ENCODE measurements around the gene FIGLA. TPM values are rescaled to one million over a fixed set of nuclear protein-coding genes. Genes with fewer than 3 reads are reported as not detected.

The FIGLA gene, protein sequence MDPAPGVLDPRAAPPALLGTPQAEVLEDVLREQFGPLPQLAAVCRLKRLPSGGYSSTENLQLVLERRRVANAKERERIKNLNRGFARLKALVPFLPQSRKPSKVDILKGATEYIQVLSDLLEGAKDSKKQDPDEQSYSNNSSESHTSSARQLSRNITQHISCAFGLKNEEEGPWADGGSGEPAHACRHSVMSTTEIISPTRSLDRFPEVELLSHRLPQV
- total RNA-seq (not detected), polyA plus RNA-seq (ENCODE audit: insufficient read length in 6 of 6) (not detected)
- long read RNA-seq, donor 1 = 0 reads
- long read RNA-seq, donor 2 = 0 reads
- long read RNA-seq, donor 3 = 0 reads
- long read RNA-seq, donor 4 = 0 reads
- long read RNA-seq, donor 5 = 0 reads
- long read RNA-seq, donor 6 = 0 reads
- long read RNA-seq, donor 7 = 0 reads
- long read RNA-seq, donor 8 = 0 reads
- long read RNA-seq, donor 9 = 0 reads
- long read RNA-seq, donor 10 = 0 reads
- long read RNA-seq, donor 11 = 0 reads
- long read RNA-seq, donor 12 = 0 reads

DNA sequence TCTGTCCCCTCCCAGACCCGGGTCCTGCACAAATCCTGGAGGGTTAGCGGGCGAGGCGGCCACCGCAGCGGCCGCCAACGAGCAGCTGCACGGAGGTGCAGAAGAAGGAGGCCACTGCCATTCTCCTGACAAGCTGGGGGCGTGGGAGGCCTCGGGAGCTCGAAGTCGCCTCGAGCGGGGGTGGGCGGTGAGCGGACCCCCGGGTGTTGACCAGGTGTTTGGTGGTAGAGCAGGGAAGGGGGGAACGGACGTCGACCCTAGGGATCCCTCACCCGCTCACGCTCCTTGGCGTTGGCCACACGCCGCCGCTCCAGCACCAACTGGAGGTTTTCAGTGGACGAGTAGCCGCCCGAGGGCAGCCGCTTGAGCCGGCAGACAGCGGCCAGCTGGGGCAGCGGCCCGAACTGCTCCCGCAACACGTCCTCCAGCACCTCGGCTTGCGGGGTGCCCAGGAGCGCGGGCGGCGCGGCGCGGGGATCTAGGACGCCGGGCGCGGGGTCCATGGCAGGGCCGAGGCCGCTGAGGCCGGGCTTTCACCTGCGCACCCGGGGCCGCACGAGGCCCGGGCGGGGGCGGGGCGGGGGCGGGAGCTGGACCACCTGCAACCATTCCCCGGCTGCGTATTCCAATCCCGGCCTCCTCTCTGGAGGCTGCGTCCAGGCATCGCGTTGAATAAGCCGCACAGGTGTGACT is at the start of gene FIGLA:
FIGLA (minus strand) TSS at position 508 of the 693 bp plus-strand sequence; CDS start at position 503, 5 bp downstream.
- intact Hi-C loops (cut with DNase I) = loop anchor here in 1 of 2 donors (10.0 kb wide), 1 partner anchor 155 kb away; no protein-coding TSS in a partner anchor

DNA sequence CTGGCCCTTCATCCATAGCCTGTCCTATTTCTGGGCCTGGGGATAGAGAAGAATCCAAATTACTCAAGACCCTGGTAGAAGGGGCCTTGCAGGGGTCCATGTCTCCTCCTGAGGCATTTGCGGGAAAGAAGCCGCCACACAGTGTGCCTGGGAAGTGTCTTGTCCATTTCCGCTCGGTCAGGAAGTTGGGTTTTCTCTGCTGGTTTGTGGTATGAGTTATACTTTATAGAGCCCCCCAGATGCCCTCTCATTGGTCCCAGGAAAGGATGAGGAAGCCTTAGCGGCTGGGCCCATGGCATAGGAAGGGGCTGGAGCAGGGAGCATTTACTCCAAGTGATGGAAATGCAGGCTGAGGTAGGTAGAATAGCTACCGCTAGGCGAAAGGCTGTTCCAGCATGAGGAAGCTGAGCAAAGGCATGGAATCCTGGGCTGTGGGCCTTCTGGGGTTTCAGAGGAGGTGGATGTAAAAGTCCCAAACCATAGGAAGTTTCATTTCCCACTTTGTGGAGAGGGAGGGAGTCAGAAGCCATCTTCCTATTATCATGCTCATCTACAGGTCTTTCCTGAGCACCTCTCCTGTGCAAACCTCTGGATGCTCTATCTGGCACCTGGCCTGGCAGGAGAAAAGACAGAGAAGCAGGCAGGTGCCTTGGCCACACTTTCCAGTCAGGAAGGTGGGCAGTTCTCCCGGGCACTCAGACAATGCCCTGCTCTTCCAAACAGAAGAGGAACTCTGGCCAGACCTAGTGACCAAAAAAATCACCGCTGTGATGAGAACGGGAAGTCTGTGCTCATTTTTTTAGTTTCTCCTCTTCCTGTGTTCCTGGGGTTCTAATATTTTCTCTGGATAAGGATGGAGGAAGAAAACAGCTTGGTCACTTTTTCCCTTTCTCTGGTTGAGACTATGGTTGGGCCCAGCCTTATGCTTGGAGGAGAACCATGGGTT is 47.8 kb upstream of the FIGLA start:
- no peak for ATAC-seq
- no peaks in the 10 kb centered on the region for H3K9me3 ChIP-seq
- H3K27me3 ChIP-seq = peaks cover 0 to 14% of the 10 kb centered on the region in 2 donors
- DNase-seq = no peak
- TF ChIP-seq, protein P1, sequence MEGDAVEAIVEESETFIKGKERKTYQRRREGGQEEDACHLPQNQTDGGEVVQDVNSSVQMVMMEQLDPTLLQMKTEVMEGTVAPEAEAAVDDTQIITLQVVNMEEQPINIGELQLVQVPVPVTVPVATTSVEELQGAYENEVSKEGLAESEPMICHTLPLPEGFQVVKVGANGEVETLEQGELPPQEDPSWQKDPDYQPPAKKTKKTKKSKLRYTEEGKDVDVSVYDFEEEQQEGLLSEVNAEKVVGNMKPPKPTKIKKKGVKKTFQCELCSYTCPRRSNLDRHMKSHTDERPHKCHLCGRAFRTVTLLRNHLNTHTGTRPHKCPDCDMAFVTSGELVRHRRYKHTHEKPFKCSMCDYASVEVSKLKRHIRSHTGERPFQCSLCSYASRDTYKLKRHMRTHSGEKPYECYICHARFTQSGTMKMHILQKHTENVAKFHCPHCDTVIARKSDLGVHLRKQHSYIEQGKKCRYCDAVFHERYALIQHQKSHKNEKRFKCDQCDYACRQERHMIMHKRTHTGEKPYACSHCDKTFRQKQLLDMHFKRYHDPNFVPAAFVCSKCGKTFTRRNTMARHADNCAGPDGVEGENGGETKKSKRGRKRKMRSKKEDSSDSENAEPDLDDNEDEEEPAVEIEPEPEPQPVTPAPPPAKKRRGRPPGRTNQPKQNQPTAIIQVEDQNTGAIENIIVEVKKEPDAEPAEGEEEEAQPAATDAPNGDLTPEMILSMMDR (IDR thresholded peaks at IDR 0.05) = no peak
- intact Hi-C loops (cut with DNase I) = no loop called here
- H3K4me3 ChIP-seq = no peak overlapping the region
- H3K27ac ChIP-seq = no peak overlapping the region
- H3K4me1 ChIP-seq = no peaks in the 10 kb centered on the region
- no peaks in the 10 kb centered on the region for H3K36me3 ChIP-seq

More for the DNA sequence above, at the start of gene FIGLA:
- Histone ChIP-seq H3K27me3 (peaks cover 47 to 68% of the 10 kb centered on the region in 2 donors), H3K4me1 (peaks cover 0 to 23% of the 10 kb centered on the region in 2 donors), H3K27ac (no peak within 1 kb of the TSS), H3K9me3 (no peaks in the 10 kb centered on the region), H3K4me3 (no peak within 1 kb of the TSS), H3K36me3 (no peaks in the 10 kb centered on the region)
- DNase-seq (peak in 1 of 4 donors; percentile 79), ATAC-seq (peak; percentile 31)
- TF ChIP-seq, protein P1 (IDR thresholded peaks at IDR 0.05) = no peak

DNA sequence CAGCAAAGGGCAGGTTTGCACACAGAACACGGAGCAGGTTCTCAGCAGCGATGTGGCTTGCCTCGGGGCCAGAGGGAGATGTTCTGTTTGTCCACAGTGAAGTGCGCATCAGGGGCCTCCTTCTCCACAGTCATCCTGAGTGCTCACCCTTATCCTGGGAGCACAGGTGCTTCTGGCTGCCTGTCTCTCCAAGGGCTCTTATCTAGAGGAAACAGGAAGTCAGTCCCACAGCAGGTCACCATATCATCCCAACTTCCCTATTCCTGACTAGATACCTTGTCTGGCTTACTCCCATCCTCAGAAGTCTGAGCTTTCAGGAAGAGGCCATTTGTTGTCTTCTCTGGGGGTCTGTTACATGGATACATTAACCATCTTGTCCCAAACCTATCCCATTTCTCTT is 45.2 kb upstream of the FIGLA start, which contains the start of gene CD207:
CD207 (minus strand) TSS at position 174 of the 400 bp plus-strand sequence; CDS start at position 134, 40 bp downstream.
- Histone ChIP-seq H3K36me3 (no peaks in the 10 kb centered on the region), H3K27ac (no peak within 1 kb of the TSS), H3K9me3 (no peaks in the 10 kb centered on the region), H3K27me3 (peaks cover 0 to 7% of the 10 kb centered on the region in 2 donors), H3K4me3 (no peak within 1 kb of the TSS), H3K4me1 (no peaks in the 10 kb centered on the region)
- no peak for DNase-seq
- TF ChIP-seq, protein P1 (IDR thresholded peaks at IDR 0.05) = no peak
- intact Hi-C loops (cut with DNase I) = no loop called here
- ATAC-seq = no peak

DNA sequence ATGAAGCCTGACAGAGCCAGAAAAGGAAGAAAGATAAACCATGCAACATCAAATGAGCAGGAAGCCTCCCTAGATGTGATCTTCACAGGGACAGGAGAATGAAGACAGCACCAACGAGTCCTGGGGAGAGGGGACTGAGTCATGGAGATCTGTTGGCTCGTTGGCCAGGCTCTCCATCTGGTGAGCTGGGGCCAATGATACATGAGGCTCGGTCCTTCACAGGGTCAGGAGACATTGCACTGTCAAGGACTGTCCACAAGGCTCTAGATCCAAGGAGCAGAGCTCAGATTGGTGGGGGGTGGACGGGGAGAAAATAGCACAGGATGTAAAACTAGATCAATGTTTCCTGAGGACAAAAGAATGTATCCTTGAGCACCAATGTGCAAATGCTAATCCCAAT is 44.4 kb upstream of the FIGLA start:
- H3K36me3 ChIP-seq = no peaks in the 10 kb centered on the region
- H3K9me3 ChIP-seq = no peaks in the 10 kb centered on the region
- intact Hi-C loops (cut with DNase I) = no loop called here
- ATAC-seq = no peak
- H3K4me3 ChIP-seq = no peak overlapping the region
- H3K27me3 ChIP-seq = peaks cover 0 to 7% of the 10 kb centered on the region in 2 donors
- TF ChIP-seq, protein P1 (IDR thresholded peaks at IDR 0.05) = no peak
- H3K4me1 ChIP-seq = no peaks in the 10 kb centered on the region
- no peak for DNase-seq
- no peak overlapping the region for H3K27ac ChIP-seq
